A673 (cell line): ENCODE results near the gene BABAM2.

Experiments
- EZH2 ChIP-seq: fragments of 200-600 bp; sonication (generic); IDR thresholded peaks from 2 replicates; pipeline ENCODE4 v1.6.1; 2017; ENCODE audit warnings: borderline replicate concordance, low read depth, mild to moderate bottlenecking, mixed read lengths, antibody characterized with exemption, low read length; ENCODE audit not compliant: poor library complexity, severe bottlenecking
- TF ChIP-seq, protein P1 (sequence below): fragments of 300-800, 200-600 bp; sonication (generic); conservative IDR thresholded peaks from 2 replicates; pipeline ENCODE4 v1.5.1; 2017; ENCODE audit warnings: low read depth, mild to moderate bottlenecking, antibody characterized with exemption, low read length, moderate library complexity, mixed read lengths

DNA sequence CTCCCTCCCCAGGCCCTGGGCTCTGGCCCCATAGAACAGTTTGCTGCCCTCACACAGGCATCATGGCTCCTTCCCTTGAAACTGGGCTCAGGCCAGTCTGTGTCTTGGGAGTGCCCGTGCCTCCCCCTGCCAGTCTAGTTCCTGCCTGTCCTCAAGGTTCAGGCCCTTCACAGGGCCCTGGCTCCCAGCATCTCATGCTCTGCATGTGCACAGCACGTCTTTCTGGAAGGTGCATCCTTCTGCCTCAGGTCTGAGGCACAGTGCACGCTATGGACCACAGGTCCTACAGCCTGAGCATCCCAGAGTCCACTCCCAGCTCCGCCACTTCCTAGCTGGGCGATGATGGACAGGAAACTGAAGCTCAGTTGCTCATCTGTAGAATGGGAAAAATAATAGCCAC is 466.5 kb downstream of the BABAM2 start:
- TF ChIP-seq, protein P1, sequence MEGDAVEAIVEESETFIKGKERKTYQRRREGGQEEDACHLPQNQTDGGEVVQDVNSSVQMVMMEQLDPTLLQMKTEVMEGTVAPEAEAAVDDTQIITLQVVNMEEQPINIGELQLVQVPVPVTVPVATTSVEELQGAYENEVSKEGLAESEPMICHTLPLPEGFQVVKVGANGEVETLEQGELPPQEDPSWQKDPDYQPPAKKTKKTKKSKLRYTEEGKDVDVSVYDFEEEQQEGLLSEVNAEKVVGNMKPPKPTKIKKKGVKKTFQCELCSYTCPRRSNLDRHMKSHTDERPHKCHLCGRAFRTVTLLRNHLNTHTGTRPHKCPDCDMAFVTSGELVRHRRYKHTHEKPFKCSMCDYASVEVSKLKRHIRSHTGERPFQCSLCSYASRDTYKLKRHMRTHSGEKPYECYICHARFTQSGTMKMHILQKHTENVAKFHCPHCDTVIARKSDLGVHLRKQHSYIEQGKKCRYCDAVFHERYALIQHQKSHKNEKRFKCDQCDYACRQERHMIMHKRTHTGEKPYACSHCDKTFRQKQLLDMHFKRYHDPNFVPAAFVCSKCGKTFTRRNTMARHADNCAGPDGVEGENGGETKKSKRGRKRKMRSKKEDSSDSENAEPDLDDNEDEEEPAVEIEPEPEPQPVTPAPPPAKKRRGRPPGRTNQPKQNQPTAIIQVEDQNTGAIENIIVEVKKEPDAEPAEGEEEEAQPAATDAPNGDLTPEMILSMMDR, result no peak
- TF ChIP-seq EZH2, result no peak
